Tibial artery (tissue), 4 donors: Measurements from ENCODE around the gene SMAD7.

Experiments used
- DNase-seq, 2 donors: peaks; one replicate each; pipeline ENCODE4 v3.0.0-alpha.2; 2019
- H3K27ac ChIP-seq, 2 donors: fragments of 200-600 bp; sonication (generic) in 1 of 2; 1 replicate in 1 of 2; 2 replicates in 1 of 2; pipeline ENCODE4 v1.5.1; 2018 to 2019; ENCODE audit warnings: mild to moderate bottlenecking in 1 of 2
- H3K27me3 ChIP-seq, 2 donors: fragments of 200-600 bp; sonication (generic) in 1 of 2; one replicate each; pipeline versions ENCODE4 v1.5.1 to v1.6.0; 2016 to 2019
- H3K36me3 ChIP-seq, 3 donors: fragments of 200-600 bp; sonication (generic) in 2 of 3; one replicate each; pipeline ENCODE4 v1.5.1; 2016 to 2019; ENCODE audit warnings: mild to moderate bottlenecking in 2 of 3
- H3K4me1 ChIP-seq, 4 donors: fragments of 200-600 bp; sonication (generic) in 2 of 4; 1 replicate in 3 of 4; 2 replicates in 1 of 4; pipeline ENCODE4 v1.5.1; 2016 to 2019
- H3K4me3 ChIP-seq, 2 donors: fragments of 200-600 bp; sonication (generic) in 1 of 2; 1 replicate in 1 of 2; 2 replicates in 1 of 2; pipeline ENCODE4 v1.5.1; 2018 to 2019; ENCODE audit warnings: mild to moderate bottlenecking in 2 of 2
- H3K9me3 ChIP-seq, 3 donors: fragments of 200-600 bp; sonication (generic) in 1 of 3; one replicate each; pipeline ENCODE4 v1.5.1; 2016 to 2019
- CTCF ChIP-seq, 2 experiments: fragments of 200-600 bp in 1 of 2; fragments of 450-650 bp in 1 of 2; IDR thresholded peaks; one replicate each; pipeline ENCODE4 v1.5.1; 2017 to 2019; ENCODE audit warnings: antibody characterized with exemption in 2 of 2, mild to moderate bottlenecking in 1 of 2, moderate library complexity in 1 of 2
- intact Hi-C: fragments of 100-400 bp; cut with DNase I; formaldehyde crosslinking; loops from one replicate; pipeline ENCODE4 v1.15.0; 2023; ENCODE audit warnings: low total_unique reads

Gene SMAD7

GRCh38 chr18:48982266-48982665, 31.5 kb upstream of the SMAD7 start:
- DNase-seq = no peak
- Histone ChIP-seq H3K9me3 (no peaks in the 10 kb centered on the region), H3K4me3 (no peak overlapping the region), H3K4me1 (peaks cover 0 to 11% (median 1%) of the 10 kb centered on the region in 4 donors), H3K27me3 (no peaks in the 10 kb centered on the region), H3K36me3 (no peaks in the 10 kb centered on the region), H3K27ac (no peak overlapping the region)
- intact Hi-C loops = no loop called here
- TF ChIP-seq CTCF (IDR thresholded peaks at IDR 0.05) = no peak

- no peaks in the 10 kb centered on the region for H3K36me3 ChIP-seq
- no peak for TF ChIP-seq CTCF (IDR thresholded peaks at IDR 0.05)
- intact Hi-C loops = no loop called here
- H3K27ac ChIP-seq = no peak overlapping the region
- peaks cover 0 to 9% (median 5%) of the 10 kb centered on the region in 4 donors for H3K4me1 ChIP-seq
- no peaks in the 10 kb centered on the region for H3K9me3 ChIP-seq
- no peak for DNase-seq
- H3K4me3 ChIP-seq = no peak overlapping the region
- H3K27me3 ChIP-seq = no peaks in the 10 kb centered on the region
Observed at GRCh38 chr18:48979944-48980890, 29.5 kb upstream of the SMAD7 start.

- intact Hi-C loops = no loop called here
- peaks cover 0 to 13% (median 9%) of the 10 kb centered on the region in 4 donors for H3K4me1 ChIP-seq
- TF ChIP-seq CTCF (IDR thresholded peaks at IDR 0.05) = no peak
Observed at GRCh38 chr18:48977914-48978313, 27.1 kb upstream of the SMAD7 start.

GRCh38 chr18:48975817-48976649, 25.3 kb upstream of the SMAD7 start:
- DNase-seq = no peak
- H3K4me3 ChIP-seq = peak overlapping the region; percentile 67 to 71
- TF ChIP-seq CTCF (IDR thresholded peaks at IDR 0.05) = no peak
- no peaks in the 10 kb centered on the region for H3K36me3 ChIP-seq
- H3K27me3 ChIP-seq = no peaks in the 10 kb centered on the region
- peak overlapping the region; percentile 85 to 91 for H3K27ac ChIP-seq
- intact Hi-C loops = no loop called here
- no peaks in the 10 kb centered on the region for H3K9me3 ChIP-seq
- peaks cover 0 to 13% (median 9%) of the 10 kb centered on the region in 4 donors for H3K4me1 ChIP-seq

More at GRCh38 chr18:48977914-48978313, 27.1 kb upstream of the SMAD7 start:
- H3K9me3 ChIP-seq = no peaks in the 10 kb centered on the region
- H3K36me3 ChIP-seq = no peaks in the 10 kb centered on the region
- H3K27ac ChIP-seq = no peak overlapping the region
- no peak overlapping the region for H3K4me3 ChIP-seq
- no peaks in the 10 kb centered on the region for H3K27me3 ChIP-seq
- no peak for DNase-seq

- Histone ChIP-seq H3K36me3 (no peaks in the 10 kb centered on the region), H3K27me3 (no peaks in the 10 kb centered on the region), H3K4me3 (peak overlapping the region; percentile 67 to 71), H3K9me3 (no peaks in the 10 kb centered on the region), H3K4me1 (peaks cover 0 to 13% (median 9%) of the 10 kb centered on the region in 4 donors), H3K27ac (peak overlapping the region; percentile 85 to 91)
- no peak for DNase-seq
- no peak for TF ChIP-seq CTCF (IDR thresholded peaks at IDR 0.05)
- intact Hi-C loops = no loop called here
Observed at GRCh38 chr18:48975120-48975816, 24.5 kb upstream of the SMAD7 start.
